Measurements from ENCODE around the gene TBX21. TPM values are rescaled to one million over a fixed set of nuclear protein-coding genes. Genes with fewer than 3 reads are reported as not detected.

The TBX21 gene
- total RNA-seq, 1 experiment from 2014 or later, result 0.20 TPM

- TF ChIP-seq EZH2 (IDR thresholded peaks at IDR 0.05) (no peak), ZFX (IDR thresholded peaks at IDR 0.05) (no peak), ZBTB33 (IDR thresholded peaks at IDR 0.05; ENCODE audit: extremely low read depth, insufficient replicate concordance, low read length) (no peak), FOSL1 (IDR thresholded peaks at IDR 0.05; ENCODE audit: low read depth) (no peak)
- Histone ChIP-seq H3K36me3 (ENCODE audit: control insufficient read depth in 1 of 2, insufficient read depth in 2 of 2, low read length in 2 of 2) (no peaks in the 10 kb centered on the region), H3K79me2 (ENCODE audit: insufficient read depth, low read length) (no peaks in the 10 kb centered on the region), H3K4me3 (replicated peaks in 1 of 2; ENCODE audit: low read depth in 1 of 2, low read length in 2 of 2) (no peak overlapping the region), H2AFZ (ENCODE audit: low read depth, low read length, poor library complexity, severe bottlenecking) (no peak overlapping the region), H3K9ac (ENCODE audit: low read length) (no peak overlapping the region), H4K20me1 (ENCODE audit: insufficient read depth) (no peaks in the 10 kb centered on the region), H3K9me2 (ENCODE audit: insufficient read depth) (no peaks in the 10 kb centered on the region), H3K4me1 (ENCODE audit: control insufficient read depth in 1 of 2, insufficient read depth in 2 of 2, low read length in 2 of 2) (no peaks in the 10 kb centered on the region), H3K27me3 (ENCODE audit: insufficient read depth, low read length) (0 out of 2 replicates have a peak, but pooled peaks cover 4% of the 10 kb centered on the region), H3K9me3 (ENCODE audit: control insufficient read depth in 1 of 2, insufficient read depth in 1 of 2, low read depth in 1 of 2, low read length in 2 of 2) (no peaks in the 10 kb centered on the region), H3K4me2 (ENCODE audit: low read length) (no peak overlapping the region), H3K27ac (ENCODE audit: low read depth, low read length) (no peak overlapping the region)
- CTCF ChIA-PET, result no interaction called here
- intact Hi-C loops (cut with micrococcal nuclease), result no loop called here
- BruUV-seq (replicated peaks), result no TSS peak
- no peak for ATAC-seq
- RAD21 ChIA-PET (ENCODE audit: low non-redundant PET in 1 of 2, low total read pairs in 2 of 2, uncharacterized antibody in 2 of 2, unreplicated experiment in 2 of 2), result no interaction called here
- no peak for DNase-seq (ENCODE audit: low read depth, low spot score)
- POLR2A ChIA-PET, result no interaction called here
These were observed 11.4 kb downstream of the TBX21 start for GRCh38 chr17:47744168-47745036.

GRCh38 chr17:47745037-47745380 is 12.0 kb downstream of the TBX21 start:
- ChIA-PET CTCF (no interaction called here), RAD21 (ENCODE audit: low non-redundant PET in 1 of 2, low total read pairs in 2 of 2, uncharacterized antibody in 2 of 2, unreplicated experiment in 2 of 2) (no interaction called here), POLR2A (no interaction called here)
- no peak for DNase-seq (ENCODE audit: low read depth, low spot score)
- Histone ChIP-seq H3K4me2 (ENCODE audit: low read length) (no peak overlapping the region), H3K27ac (ENCODE audit: low read depth, low read length) (no peak overlapping the region), H3K27me3 (ENCODE audit: insufficient read depth, low read length) (0 out of 2 replicates have a peak, but pooled peaks cover 4% of the 10 kb centered on the region), H3K9me3 (ENCODE audit: control insufficient read depth in 1 of 2, insufficient read depth in 1 of 2, low read depth in 1 of 2, low read length in 2 of 2) (no peaks in the 10 kb centered on the region), H3K4me1 (ENCODE audit: control insufficient read depth in 1 of 2, insufficient read depth in 2 of 2, low read length in 2 of 2) (peaks cover under 1 to 3% of the 10 kb centered on the region in 2 experiments; a peak in 3 of 4 replicates), H3K79me2 (ENCODE audit: insufficient read depth, low read length) (no peaks in the 10 kb centered on the region), H4K20me1 (ENCODE audit: insufficient read depth) (no peaks in the 10 kb centered on the region), H3K9ac (ENCODE audit: low read length) (no peak overlapping the region), H3K4me3 (replicated peaks in 1 of 2; ENCODE audit: low read depth in 1 of 2, low read length in 2 of 2) (no peak overlapping the region), H3K36me3 (ENCODE audit: control insufficient read depth in 1 of 2, insufficient read depth in 2 of 2, low read length in 2 of 2) (no peaks in the 10 kb centered on the region), H2AFZ (ENCODE audit: low read depth, low read length, poor library complexity, severe bottlenecking) (no peak overlapping the region), H3K9me2 (ENCODE audit: insufficient read depth) (no peaks in the 10 kb centered on the region)
- intact Hi-C loops (cut with micrococcal nuclease), result no loop called here
- no peak for TF ChIP-seq POLR2A (IDR thresholded peaks at IDR 0.05; ENCODE audit: borderline replicate concordance, extremely low read depth, insufficient read depth, insufficient read length)
- ATAC-seq, result no peak
- BruUV-seq (replicated peaks), result no TSS peak
